Stimulated activated CD8-positive, alpha-beta memory T cell treated with anti-CD3 and anti-CD28 coated beads, Interleukin-12 subunit alpha, Interleukin-12 subunit beta, amount 100 ng/mL, for 4 hours (primary cell): ENCODE data around the gene EXOC3L1.

ENCODE experiments used
- DNase-seq: peaks from one replicate; pipeline ENCODE4 v3.0.0-alpha.2; 2020; ENCODE audit warnings: low read depth

Gene EXOC3L1, protein sequence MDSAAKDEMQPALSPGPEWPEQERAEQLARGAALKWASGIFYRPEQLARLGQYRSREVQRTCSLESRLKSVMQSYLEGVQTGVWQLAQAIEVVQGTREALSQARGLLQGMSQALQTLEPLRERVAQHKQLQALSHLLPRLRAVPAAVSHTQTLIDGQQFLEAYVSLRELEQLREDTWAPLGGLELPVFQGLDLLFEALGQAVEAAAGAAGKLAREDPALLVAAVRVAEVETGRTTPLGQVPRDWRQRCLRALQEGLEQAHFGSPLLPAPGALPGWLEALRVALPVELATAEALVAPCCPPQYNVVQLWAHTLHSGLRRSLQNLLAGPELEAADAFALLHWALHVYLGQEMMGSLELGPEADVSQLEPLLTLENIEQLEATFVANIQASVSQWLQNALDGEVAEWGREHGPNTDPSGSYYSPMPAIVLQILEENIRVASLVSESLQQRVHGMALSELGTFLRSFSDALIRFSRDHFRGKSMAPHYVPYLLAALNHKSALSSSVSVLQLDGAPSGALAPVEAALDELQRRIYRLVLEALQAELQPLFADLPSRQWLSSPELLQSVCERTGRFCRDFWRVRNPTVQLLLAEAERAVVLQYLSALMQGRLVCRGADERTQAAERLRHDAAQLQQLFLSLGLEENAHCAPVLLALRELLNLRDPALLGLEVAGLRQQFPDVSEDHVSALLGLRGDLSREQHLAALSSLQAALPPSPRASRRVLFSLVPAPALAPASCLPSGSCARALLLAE

DNA sequence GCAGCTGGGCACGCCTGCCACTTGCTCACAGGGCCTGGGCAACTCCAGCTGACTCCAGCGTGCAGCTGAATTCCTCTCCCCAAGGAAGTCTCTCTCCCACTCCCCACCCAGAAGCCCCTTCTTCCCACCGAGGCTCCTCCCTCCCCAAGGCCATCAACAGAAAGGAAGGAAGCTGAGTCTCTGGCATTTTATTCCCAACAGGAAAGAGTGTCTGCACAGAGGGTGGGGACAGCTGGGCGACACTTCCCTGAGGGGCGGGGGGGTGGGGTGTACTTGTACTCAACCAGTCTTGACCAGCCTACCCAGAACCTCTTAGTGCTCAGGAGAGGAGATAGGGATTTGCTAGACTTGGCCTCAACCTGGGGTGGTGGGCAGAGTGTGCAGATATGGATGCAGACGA, at the start of gene EXOC3L1:
TSS of gene EXOC3L1 (minus strand) at position 96 of the 400 bp plus-strand sequence. CDS start 460 bp downstream, outside the sequence.
- no peak for DNase-seq

- DNase-seq, result no peak
These were observed 49.0 kb upstream of the EXOC3L1 start for GRCh38 chr16:67238806-67239470.

DNA sequence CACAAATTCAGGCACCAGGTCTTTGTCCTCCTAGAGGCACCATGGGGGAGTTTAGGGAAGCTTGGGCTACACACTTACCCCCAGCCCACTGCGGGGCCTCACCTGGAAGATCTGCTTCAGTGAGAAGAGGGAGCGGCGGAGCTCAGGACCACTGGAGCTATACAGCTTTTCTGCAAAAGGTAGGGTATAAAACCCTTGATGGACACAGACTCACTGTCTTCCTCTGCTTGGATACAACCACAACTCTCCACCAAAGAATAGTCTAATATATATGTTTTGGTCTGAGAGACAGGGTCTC, 48.3 kb upstream of the EXOC3L1 start:
- DNase-seq, result no peak

DNA sequence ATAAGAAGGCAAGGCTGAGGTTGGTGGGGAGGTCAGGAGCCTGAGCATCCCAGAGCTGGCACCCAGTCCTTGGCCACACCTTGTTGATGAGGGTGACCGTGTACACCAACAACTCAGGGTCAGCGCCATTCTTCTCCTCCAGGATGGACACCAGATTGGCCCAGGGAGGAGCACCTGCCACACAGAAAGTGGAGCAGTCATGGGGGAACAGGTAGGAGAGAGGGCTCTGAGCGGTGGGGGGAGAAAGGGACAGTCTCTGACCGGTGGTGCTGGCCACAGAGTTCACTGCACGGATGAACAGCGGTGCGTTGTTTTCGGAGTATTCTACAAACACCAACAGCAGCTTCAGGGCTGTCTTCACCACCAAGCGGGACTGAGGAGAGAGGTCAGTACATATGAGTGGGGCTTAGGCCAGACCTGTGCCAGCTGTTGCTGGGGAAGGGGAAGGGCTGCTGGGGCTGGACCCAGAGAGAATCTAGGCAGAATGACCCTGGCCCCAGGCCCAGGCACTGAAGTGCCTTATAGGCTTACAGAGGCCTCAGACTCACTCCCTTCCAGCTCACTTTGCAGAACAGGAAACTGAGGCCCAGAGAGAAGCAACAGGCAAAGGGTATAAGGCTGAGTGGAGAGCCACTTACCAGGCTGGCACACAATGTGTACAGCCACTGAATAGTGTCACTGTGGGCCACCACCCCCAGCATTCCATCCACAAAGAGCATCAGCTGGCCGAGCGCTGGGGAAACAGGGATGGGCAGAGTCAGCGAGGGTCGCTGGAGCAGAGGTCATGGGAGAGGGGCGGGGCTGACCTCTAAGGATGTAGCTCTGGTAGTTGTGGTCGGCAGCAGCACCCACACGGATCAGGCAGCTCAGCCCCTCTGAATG, 47.7 kb upstream of the EXOC3L1 start:
- no peak for DNase-seq

DNA sequence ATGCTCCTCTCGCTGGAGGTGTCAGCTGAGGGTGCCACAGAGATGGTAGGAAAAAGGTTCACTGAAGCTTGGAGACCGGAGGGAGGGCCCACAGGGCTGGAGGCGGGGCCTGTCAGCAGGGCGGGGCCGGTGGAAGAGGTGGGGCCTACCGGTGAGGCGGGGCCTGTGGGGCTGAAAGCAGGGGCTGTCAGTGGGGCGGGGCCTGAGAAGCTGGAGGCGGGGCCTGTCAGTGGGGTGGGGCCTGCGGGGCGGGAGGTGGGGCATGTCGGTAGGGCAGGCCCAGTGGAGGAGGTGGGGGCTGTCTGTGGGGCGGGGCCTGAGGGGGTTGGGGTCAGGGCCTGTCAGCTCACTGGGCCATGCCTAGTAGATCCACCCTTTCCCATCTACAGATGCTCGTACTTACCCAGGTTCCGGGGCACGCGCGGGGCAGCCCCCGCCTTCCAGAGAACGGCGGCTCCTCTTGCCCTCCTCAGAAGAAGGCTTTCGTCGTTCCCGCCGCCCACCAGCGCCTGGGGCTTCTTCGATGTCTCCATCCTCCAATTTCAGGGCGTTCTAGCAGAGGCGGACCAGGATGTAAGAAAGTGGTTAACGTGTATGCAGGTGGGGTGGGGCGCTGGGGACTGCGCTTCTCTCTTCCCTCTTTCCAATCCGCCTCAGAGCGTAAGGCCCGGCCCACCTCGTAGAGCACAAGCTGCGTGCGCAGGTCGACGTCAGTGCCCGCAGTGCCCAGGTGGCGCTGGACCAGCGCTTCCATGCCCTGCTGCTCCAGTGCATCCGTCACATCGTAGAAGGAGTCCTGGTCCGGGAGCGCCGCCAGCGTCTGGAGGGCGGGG, 46.8 kb upstream of the EXOC3L1 start:
- no peak for DNase-seq

DNA sequence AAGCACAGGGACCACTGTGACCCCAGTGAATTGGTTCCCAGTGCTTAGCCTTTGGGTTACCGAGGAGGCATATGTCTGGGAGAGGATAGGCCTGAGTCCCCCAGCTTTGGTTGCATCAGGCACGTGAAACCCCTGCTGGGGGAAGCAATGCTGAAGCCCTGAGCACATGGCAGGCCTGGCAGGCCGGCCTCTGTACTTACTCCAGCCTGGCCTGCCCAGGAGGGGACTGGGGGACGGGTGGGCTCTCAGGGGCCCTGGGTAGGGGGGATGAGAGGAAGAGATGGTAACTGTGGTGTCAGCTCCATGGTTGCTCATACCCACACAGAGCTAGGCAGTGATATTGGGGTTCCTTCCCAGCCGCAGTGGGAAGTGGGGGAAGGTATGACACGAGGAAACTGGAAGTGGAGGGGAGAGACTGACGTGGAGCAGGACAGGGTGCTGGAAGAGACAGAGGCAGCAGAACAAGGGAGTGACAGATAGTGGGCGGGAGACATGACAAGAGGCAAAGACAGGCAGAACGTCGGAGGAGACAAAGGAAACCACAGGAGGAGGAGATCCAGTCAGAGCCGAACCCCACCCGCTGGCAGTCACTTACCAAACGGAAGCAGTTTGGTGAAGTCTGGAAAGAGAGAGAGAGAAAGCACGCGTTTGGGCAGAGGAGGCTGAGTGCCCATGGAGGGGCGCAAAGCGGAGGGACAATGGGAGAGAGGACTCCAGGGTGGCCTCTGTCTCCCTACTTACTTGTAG, 46.1 kb upstream of the EXOC3L1 start:
- DNase-seq, result no peak

GRCh38 chr16:67234180-67234597, 44.3 kb upstream of the EXOC3L1 start:
- no peak for DNase-seq

DNA sequence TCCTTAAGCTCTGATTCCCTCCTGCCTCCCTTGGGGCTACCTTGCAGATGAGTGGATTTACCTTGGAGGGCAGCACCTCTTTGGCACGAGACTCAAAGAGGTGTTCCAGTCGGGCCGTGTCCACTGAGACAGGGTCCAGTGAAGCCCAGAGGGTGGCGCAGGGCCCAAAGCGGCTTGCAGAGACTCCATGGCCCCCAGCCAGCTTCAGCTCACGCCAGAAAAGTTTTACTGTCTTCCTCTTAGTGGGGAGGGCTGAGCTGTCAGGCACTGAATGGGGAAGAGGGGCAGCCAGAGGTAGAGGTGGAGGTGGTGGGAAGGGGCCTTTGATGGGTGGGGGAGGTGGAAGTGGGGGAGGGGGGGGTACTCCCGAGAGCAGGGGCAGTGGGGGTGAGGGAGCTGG, 43.7 kb upstream of the EXOC3L1 start:
- DNase-seq, result no peak

DNA sequence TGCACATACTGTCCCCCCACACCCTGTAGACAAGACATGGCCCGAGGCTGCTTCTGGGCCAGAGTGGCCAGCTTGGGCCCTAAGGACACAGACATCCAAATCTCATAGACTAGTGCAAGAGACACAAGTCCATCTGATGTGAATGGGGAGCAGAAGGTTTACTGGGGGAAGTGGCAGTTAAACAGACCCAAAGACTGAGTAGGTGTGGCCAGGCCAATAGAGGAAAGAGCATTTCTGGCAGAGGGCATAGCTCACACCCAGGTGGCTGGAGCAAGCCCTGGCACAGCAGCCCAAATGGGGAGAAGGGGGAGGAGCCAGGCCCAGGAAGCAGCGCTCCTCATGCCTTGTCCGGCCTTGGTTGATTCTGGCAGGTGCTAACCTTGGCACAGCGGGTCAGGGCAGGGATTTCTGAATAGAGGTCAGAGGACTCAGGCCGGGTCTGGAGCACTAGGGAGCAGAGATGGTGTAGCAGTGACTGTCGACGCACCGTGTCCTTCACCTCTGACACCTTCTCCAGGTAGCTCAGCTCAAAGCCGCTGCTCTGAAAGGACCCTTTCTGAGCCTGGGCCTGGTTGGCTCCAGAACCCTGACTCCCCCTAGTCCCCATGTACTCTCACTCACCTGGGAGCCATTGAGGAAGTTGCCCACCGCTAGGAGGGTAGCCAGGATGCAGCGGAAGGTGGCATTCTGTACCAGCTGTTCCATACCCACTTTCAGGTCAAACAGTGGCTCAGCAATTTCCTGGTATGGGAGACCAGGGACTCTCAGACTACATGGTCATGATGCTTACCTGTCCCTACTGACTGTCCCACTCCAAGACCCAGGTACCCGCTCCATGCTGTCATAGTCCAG, 41.1 kb upstream of the EXOC3L1 start:
- DNase-seq, result no peak

DNA sequence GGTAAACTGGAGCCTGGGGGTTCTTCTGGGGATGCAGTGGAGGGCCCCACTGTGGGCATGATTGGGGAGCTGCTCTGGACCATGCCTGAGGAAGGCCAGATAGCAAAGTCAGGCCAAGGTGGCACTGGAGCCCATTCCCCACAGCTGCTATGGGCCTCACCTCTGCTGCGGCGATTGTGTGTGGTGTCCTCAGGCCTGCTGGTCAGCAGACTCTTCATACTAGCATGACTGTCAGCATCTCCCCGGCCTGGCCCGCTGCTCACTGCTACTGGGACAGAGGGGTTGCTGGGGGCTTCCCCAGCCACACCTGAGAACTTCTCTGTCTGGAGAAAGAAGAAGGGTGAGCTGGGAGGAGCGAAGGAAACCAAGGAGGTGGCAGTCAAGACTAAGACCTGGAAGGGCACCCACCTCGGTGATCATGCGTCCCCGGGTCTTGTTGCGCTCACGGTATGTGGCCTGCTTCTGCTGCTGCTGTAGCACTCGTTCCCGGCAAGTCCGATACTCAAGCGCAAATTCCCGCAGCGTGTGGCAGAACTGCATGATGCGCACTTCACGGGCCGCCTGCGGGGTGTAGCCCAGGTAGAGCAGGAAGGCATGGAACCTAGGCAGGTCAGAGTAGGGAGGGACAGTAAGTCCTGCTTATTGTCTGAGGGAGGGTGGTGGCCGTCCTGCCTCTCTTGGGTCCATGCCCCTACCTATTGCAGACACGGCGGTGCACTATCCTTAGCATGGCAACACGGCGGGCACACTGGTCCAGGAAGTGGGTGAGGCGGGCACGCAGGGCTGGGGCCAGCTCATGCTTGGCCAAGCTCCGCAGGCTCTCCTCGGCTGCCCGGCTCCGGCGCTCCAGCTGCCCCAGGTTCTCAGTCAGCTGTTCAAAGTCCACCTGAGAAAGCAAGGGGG, 40.2 kb upstream of the EXOC3L1 start:
- no peak for DNase-seq

DNA sequence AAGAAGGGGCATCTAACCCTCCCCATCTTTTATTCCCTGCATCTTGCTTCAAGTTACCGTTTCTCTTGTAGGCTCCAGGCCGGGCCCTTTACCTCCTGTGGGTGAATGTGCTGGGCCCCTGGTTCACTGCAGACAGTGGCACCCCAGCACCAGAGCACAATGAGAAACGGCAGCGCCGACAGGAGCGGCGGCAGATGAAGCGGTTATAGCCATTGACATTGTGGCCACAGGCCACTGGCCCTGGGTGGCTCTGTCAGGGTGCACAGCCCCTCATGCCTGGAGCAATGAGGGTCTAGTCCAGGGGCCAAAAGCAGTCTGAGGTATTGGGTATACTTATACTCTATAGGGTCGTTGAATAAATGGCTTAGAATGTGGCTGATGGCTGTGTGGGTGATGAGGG, 39.0 kb upstream of the EXOC3L1 start:
- no peak for DNase-seq

GRCh38 chr16:67228034-67228785, 38.3 kb upstream of the EXOC3L1 start:
- DNase-seq, result no peak

- DNase-seq, result no peak
These were observed 37.6 kb upstream of the EXOC3L1 start for GRCh38 chr16:67227567-67227921.

- DNase-seq, result peak; percentile 97
These were observed 37.0 kb upstream of the EXOC3L1 start, which contains the start of gene TMEM208 for GRCh38 chr16:67226804-67227566. Gene TMEM208 (plus strand): TSS chr16:67227130. CDS start chr16:67227219, 89 bp downstream.

- DNase-seq, result no peak
These were observed 36.4 kb upstream of the EXOC3L1 start for GRCh38 chr16:67226295-67226803.

DNA sequence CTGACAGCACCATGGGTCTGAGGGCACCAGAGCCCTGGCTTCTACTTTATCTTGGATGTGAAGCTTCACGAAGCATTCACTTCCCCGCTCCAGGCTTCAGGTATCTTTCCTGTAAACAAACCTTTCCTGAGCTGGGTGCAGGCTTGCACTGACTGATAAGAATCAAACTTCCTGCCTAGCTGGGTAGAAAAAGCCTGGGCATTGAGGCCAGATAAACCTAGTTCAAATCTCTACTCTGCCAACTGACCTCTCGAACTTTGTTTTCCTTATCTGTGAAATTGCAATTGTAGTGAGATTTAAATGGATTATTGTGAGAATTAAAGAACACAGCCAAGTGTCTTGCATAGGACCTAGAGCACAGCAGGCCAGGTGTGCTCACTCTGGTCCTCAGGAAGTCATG, 34.1 kb upstream of the EXOC3L1 start:
- DNase-seq, result no peak
